DND-41 (cell line): ENCODE results near the gene PYGM.

Source experiments
- EZH2 ChIP-seq: IDR thresholded peaks from 3 replicates; pipeline ENCODE4 v1.6.1; 2012; ENCODE audit warnings: borderline replicate concordance, low read depth, mild to moderate bottlenecking, moderate library complexity, low read length, inconsistent platforms; ENCODE audit not compliant: severe bottlenecking
- TF ChIP-seq, protein P1 (sequence below): IDR thresholded peaks from 2 replicates; pipeline ENCODE4 v1.5.1; 2012; ENCODE audit warnings: borderline replicate concordance, low read length, moderate library complexity, mild to moderate bottlenecking; ENCODE audit not compliant: poor library complexity, severe bottlenecking; ENCODE audit errors: extremely low read depth

DNA sequence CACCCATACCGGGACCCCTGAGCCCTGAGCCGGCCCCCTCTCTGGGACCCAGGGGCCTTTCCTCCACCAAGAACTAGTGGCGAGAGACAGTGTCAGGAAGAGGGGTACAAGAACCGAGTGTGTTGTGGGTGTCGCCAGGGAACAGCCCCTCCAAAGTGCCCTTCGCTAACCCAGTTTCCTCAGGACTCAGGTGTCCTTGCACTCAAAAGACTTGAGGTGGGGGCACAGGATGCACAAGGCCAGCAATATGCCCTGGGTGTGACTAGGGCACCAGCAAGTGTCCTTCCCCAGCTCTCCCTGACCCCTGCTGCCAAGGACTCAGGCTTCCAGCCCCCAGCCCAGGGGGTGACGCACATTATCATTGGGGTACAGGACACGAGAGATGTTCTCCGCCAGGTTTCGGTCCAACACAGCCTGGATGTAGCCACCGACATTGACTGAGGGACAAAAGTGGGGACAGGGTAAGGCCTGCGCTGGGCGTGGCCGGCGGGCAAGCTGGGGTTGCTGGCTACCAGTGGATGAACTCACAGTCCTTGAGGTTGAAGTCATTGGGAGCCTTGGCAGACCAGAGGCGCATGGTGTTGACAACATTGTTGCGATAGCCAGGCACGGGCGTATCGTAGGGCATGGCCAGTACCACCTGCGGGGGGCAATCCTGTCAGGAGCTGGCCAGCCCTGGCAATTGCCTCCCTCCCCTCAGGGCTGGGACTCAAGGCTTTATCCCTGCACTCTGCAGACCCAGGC is 4.7 kb downstream of the PYGM start:
- TF ChIP-seq, protein P1, sequence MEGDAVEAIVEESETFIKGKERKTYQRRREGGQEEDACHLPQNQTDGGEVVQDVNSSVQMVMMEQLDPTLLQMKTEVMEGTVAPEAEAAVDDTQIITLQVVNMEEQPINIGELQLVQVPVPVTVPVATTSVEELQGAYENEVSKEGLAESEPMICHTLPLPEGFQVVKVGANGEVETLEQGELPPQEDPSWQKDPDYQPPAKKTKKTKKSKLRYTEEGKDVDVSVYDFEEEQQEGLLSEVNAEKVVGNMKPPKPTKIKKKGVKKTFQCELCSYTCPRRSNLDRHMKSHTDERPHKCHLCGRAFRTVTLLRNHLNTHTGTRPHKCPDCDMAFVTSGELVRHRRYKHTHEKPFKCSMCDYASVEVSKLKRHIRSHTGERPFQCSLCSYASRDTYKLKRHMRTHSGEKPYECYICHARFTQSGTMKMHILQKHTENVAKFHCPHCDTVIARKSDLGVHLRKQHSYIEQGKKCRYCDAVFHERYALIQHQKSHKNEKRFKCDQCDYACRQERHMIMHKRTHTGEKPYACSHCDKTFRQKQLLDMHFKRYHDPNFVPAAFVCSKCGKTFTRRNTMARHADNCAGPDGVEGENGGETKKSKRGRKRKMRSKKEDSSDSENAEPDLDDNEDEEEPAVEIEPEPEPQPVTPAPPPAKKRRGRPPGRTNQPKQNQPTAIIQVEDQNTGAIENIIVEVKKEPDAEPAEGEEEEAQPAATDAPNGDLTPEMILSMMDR, result no peak
- no peak for TF ChIP-seq EZH2
